ENCODE data around the gene ACLY.
"Not testable (repeated sequence)": the region's sequence is repeated elsewhere in the genome, so short reads cannot be mapped to it uniquely, and the experiment has no call there.

Gene ACLY

GRCh38 chr17:41909088-41909487 is 9.7 kb downstream of the ACLY start:
- DNase-seq: no peak

DNA sequence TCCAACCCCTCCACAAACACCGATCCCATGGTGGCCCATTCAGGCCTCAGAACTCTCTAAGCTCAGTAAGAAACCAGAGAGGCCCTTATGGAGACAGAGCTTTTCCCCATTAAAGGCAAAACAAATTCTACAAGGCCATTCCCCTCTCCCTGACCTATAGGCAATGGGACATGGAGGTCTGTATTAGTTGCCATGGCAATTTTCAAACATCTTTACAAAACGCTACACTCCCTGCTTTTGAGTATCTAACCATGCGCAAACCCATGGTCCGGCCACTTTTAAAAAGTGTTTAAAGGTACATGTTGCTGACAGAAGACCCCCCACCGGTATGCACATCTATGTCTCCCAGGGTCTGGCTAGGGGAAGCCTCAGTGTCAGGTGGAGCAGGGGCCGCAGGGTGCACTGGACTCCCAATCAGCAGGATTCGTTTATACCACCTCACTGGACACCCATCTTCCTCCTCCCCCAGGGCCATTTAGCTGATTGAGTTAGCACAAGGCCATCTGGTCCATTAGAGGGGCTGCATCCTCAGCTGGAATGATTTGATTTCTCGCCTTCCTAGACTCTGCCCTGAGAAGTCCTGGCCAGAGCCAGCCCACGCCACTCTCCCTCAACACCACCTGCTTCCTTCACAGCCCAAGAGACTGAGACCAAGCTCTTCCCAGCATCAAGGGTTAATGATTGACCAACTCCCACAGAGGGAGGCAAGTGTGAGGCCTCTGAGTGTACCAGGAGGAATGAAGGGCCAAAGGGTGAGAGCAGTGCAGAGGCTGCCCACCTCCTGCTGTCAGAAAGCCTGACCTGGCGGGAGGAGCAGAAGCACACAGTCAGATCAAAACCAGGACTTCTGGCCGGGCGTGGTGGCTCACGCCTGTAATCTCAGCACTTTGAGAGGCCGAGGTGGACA is 10.9 kb downstream of the ACLY start:
- DNase-seq: no peak

- no peak for DNase-seq
Measured at GRCh38 chr17:41907185-41907556, 11.6 kb downstream of the ACLY start.

GRCh38 chr17:41906465-41907184 is 12.1 kb downstream of the ACLY start:
- DNase-seq: no peak

- no peak for DNase-seq
Measured at GRCh38 chr17:41905172-41905571, 13.6 kb downstream of the ACLY start.

- DNase-seq: no peak
Measured at GRCh38 chr17:41904242-41904841, 14.4 kb downstream of the ACLY start.

DNA sequence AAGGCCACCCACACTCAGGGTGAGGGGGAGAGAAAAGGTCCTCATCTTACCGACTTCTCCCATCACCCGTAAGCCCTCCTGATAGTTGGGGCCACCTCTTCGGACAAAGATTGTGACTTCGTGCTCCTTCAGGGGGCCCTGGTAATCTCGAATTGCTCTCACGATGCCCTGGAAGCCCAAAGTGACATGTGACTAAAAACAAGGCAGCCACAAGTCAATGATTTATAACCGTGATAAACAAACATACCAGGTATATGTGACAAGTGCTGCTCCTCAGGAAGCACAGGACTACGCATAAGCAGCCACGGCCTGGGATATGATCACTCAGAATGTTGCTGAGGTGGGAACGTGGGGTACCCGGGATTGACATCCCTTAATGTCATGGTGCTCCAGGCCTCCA is 17.1 kb downstream of the ACLY start:
- no peak for DNase-seq

- no peak for DNase-seq
Measured at GRCh38 chr17:41896726-41897125, 22.0 kb downstream of the ACLY start.

GRCh38 chr17:41895617-41896016 is 23.1 kb downstream of the ACLY start:
- no peak for DNase-seq

DNA sequence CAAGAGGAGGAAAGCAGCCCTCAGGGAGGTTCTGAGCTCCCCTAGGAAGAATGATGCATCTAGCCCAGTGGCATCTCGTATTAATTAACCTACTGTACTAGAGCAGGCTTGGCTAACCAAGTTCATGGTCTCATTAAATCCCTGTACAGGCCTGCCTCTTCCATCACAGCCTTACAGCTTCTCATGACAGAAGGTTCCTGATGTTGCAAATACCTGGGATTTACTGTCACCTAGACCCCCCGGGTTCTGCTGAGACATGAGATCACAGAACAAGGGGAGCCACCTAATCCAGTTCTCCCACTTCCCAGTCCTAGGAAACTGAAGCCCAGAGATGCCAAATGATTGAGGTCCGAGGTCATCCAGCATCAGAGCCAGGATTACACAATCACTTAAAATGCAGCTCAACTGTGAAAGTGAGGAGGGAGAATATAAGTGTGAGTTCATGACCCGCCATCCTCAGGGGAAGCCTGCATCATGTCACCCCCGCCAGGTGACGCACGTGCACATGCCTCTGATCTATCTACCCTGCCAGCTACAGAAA is 23.9 kb downstream of the ACLY start:
- no peak for DNase-seq

- DNase-seq: no peak
Measured at GRCh38 chr17:41893384-41893783, 25.4 kb downstream of the ACLY start.

DNA sequence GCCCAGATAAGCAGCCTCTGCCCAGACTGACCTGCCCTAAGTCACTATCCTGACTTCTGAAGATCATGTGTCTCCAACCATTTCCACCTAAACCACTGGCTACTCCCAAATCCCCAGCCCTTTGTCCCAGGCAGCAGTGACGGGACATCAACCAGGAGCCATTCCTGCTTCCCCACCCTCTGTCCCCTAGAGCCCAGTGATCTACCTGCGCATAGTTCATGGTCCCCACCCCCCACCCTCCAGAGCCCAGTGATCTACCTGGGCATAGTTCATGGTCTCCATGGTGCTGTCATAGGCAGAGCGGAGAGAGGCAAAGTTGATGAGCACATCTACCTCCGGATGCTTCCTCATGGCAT is 26.8 kb downstream of the ACLY start:
- DNase-seq: no peak

DNA sequence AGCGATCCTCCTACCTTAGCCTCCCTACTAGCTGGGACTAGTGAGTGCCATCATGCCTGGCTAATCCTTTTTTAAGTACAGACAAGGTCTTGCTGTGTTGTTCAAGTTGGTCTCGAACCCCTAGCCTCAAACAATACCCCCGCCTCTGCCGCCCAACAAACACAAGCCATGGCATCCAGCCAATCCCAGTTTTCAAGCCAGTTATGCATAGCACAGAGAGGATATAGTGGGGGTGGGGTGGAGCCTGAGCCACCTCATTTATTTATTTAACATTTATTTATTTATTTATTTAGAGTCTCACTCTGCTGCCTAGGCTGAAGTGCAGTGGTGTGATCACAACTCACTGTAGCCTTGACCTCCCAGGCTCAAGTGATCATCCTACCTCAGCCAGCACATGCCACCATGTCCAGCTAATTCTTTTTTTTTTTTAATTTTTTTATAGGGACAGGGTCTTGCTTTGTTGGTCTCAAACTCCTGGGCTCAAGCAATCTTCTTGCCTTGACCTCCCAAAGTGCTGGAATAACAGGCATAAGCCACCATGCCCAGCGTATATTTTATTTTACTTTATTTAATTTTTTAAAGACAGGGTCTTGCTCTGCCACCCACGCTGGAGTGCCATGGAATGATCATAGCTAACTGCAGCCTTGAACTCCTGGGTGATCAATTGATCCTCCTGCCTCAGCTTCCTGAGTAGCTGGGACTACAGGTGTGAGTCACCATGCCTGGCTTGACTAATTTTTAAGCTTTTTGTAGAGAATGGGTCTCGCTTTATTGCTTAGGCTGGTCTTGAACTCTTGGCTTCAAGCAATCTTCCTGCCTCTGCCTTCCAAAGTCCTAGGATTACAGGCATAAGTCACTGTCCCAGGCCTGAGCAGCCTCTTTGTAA is 27.4 kb downstream of the ACLY start:
- DNase-seq: no peak

- no peak for DNase-seq
Measured at GRCh38 chr17:41888332-41888965, 30.3 kb downstream of the ACLY start.

DNA sequence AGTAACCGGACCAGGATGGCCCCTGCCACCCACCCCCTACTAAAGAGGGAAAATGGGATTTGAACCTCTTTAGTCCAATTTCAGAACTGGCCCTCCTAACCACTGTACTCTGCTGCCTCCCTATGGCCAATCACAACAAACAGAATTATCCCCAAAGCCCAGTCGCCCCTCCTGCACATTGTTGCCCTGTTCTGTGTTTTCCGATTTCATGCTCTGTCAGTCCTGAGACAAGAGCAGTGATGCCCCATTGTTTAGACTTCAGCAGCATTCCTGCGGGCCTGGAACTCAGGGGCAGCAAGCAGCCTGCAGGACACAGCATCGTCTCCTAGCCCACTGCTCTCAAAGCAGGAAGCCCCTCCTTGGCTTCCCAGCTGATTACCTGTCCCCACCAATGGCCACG is 33.0 kb downstream of the ACLY start:
- no peak for DNase-seq

- DNase-seq: no peak
Measured at GRCh38 chr17:41882756-41883155, 36.0 kb downstream of the ACLY start.

DNA sequence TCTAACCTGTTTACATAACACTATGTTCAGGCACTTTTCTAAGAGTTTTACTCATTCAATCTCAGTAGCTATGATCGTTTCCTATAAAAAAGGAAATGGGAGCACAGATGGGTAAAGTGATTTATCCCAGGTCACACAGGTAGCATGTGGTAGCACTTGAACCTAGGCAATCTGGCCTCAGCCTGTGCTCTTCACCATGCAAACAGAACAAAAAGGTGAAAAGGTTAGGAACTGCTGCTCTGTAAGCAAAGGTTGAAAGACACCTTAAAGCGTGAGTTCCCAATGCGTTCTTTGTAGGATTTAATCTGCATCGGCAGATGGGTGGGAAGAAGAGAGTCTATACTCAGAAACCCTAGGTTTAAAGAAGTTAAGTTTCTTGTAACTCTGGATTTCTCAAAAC is 38.6 kb downstream of the ACLY start:
- DNase-seq: no peak

DNA sequence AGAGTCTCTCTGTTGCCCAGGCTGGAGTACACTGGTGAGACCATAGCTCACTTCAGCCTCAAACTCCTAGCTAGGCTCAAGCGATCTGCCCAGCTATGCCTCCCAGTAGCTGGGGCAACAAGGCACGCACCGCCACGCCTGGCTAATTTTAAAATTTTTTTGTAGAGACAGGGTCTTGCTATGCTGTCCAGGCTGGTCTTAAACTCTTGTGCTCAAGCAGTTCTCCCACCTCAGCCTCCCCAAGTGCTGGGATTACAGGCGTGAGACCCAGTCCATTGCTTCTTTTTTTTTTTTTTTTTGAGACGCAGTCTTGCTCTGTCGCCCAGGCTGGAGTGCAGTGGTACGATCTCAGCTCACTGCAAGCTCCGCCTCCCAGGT is 44.5 kb downstream of the ACLY start:
- DNase-seq: not testable (repeated sequence)

DNA sequence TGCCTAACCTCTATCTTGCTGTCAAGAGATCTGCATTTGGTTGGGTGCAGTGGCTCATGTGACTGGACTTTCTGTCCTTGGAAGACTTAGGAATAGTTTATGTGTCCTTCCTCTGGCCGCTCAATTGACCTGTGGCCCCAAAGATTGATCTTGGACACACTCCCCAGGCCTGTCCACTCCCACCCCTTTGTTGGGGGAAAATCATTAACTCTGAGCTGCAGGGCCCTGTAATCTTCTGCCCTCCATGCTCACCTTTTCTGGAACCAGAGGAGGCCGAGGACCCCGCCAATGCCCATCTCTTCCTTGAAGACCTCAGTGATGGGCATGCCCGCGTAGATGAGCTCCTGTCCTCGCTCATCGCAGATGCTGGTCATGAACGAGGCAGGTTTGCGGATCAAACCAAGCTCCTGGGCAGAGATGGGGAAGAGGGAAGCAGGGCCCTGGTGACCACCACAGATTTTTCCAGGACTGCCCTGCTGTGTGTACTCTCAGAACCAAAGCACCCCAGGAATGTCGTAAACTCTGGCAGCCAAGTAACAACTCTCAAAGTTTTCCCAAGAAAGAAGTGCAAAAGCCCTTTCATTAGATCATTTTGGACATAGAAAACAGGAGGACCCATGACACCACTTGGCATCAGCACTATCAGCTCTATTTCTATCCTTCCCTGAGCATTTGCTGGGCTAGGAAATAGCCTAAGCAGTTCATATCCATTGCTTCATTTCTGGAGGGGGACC is 45.0 kb downstream of the ACLY start:
- no peak for DNase-seq

- no peak for DNase-seq
Measured at GRCh38 chr17:41871789-41872188, 47.0 kb downstream of the ACLY start.

GRCh38 chr17:41870627-41871026 is 48.1 kb downstream of the ACLY start:
- no peak for DNase-seq

All from activated gamma-delta T cell (primary cell).